ENCODE measurements around the gene SGTA. TPM values are rescaled to one million over a fixed set of nuclear protein-coding genes. Genes with fewer than 3 reads are reported as not detected.

Gene SGTA
- total and polyA plus RNA-seq, 2 experiments from 2014 or later, result 71.6 to 102 TPM

- TF ChIP-seq ZNF462 (CRISPR knock-in tag; IDR thresholded peaks at IDR 0.05) (no peak), ZNF114 (CRISPR knock-in tag; IDR thresholded peaks at IDR 0.05) (no peak)
These were observed 59.3 kb downstream of the SGTA start (continued) for GRCh38 chr19:2723747-2724146.

- H3K4me3 ChIP-seq, result no peak overlapping the region
- 0 out of 2 replicates have a peak, but pooled peaks cover 5% of the 10 kb centered on the region for H3F3A ChIP-seq (replicated peaks; ENCODE audit: low read depth)
- DNase-seq (ENCODE audit: low spot score), result no peak
- H2AFZ ChIP-seq, result no peak overlapping the region
- H3K4me1 Mint-ChIP-seq, result peaks cover 19% of the 10 kb centered on the region
- peaks cover 30% of the 10 kb centered on the region for H3K27me3 Mint-ChIP-seq (ENCODE audit: insufficient read depth, low read depth, poor library complexity)
- H3K36me3 Mint-ChIP-seq (ENCODE audit: low read depth), result peaks cover 3% of the 10 kb centered on the region; the same call in 1 of the 3 replicates
- H3K79me2 ChIP-seq (replicated peaks; ENCODE audit: insufficient read depth), result no peaks in the 10 kb centered on the region
- H3K4me3 Mint-ChIP-seq, result no peak overlapping the region
- H3K27me3 ChIP-seq (ENCODE audit: insufficient read depth), result 0 out of 2 replicates have a peak, but pooled peaks cover 6% of the 10 kb centered on the region
- no peaks in the 10 kb centered on the region for H3K36me3 ChIP-seq (ENCODE audit: insufficient read depth)
- H3K9me3 Mint-ChIP-seq, result no peaks in the 10 kb centered on the region
- H3K27ac ChIP-seq (ENCODE audit: low read depth), result no peak overlapping the region
- peaks cover 12% of the 10 kb centered on the region; the same call in 1 of the 2 replicates for H3K4me1 ChIP-seq (ENCODE audit: insufficient read depth)
- H3K27ac Mint-ChIP-seq, result no peak overlapping the region
- no peak overlapping the region for H3K4me2 ChIP-seq
- no peaks in the 10 kb centered on the region for H3K9me2 ChIP-seq (ENCODE audit: insufficient read depth)
- H4K20me1 ChIP-seq (replicated peaks; ENCODE audit: insufficient read depth), result no peaks in the 10 kb centered on the region
- no peak for ATAC-seq
- no peak for TF ChIP-seq NANOG (IDR thresholded peaks at IDR 0.05; ENCODE audit: borderline replicate concordance)
- no peak for TF ChIP-seq CTCF (conservative IDR thresholded peaks at IDR 0.05; ENCODE audit: low read depth in 2 of 2)
- no peak for TF ChIP-seq JUNB (IDR thresholded peaks at IDR 0.05; ENCODE audit: unreplicated experiment)
- TF ChIP-seq REST (IDR thresholded peaks at IDR 0.05; ENCODE audit: unreplicated experiment), result no peak
- no peak for TF ChIP-seq EZH2 (IDR thresholded peaks at IDR 0.05; ENCODE audit: low read depth, unreplicated experiment)
- no peak for TF ChIP-seq EZH2phosphoT487 (IDR thresholded peaks at IDR 0.05; ENCODE audit: unreplicated experiment)
- TF ChIP-seq STAT1 (IDR thresholded peaks at IDR 0.05; ENCODE audit: unreplicated experiment), result no peak
- no peak for TF ChIP-seq ZNF114 (CRISPR knock-in tag; IDR thresholded peaks at IDR 0.05)
- no peak for TF ChIP-seq ETS1 (IDR thresholded peaks at IDR 0.05)
- TF ChIP-seq ZNF331 (CRISPR knock-in tag; IDR thresholded peaks at IDR 0.05; ENCODE audit: low read depth), result no peak
- no peak for TF ChIP-seq CREB1 (CRISPR knock-in tag; IDR thresholded peaks at IDR 0.05; ENCODE audit: low read depth)
- TF ChIP-seq POLR2AphosphoS5 (IDR thresholded peaks at IDR 0.05; ENCODE audit: low read depth), result no peak
These were observed 59.7 kb downstream of the SGTA start for GRCh38 chr19:2723345-2723715.
